KOPT-K1 (cell line): ENCODE data around the gene SYNE2.
"Not testable (repeated sequence)": the region's sequence is repeated elsewhere in the genome, so short reads cannot be mapped to it uniquely, and the experiment has no call there.

Source experiments
- H3K27ac ChIP-seq: fragments of 200-600 bp; sonication (generic); 2 replicates; pipeline ENCODE4 v1.5.1; 2016; ENCODE audit warnings: antibody characterized with exemption, mild to moderate bottlenecking, low read depth, low read length; ENCODE audit not compliant: poor library complexity, severe bottlenecking
- H3K36me3 ChIP-seq: fragments of 200-600 bp; sonication (generic); 2 replicates; pipeline ENCODE4 v1.5.1; 2017; ENCODE audit warnings: antibody characterized with exemption, mild to moderate bottlenecking, low read length, moderate library complexity; ENCODE audit not compliant: insufficient read depth
- H3K9me3 ChIP-seq: fragments of 200-600 bp; sonication (generic); 2 replicates; pipeline ENCODE4 v1.5.1; 2017; ENCODE audit warnings: antibody characterized with exemption, low read length, mild to moderate bottlenecking; ENCODE audit not compliant: insufficient read depth, poor library complexity, severe bottlenecking

Gene SYNE2

GRCh38 chr14:64038841-64039542 lies 186.2 kb downstream of the SYNE2 start:
- Histone ChIP-seq H3K36me3 (peaks cover 21% of the 10 kb centered on the region), H3K27ac (no peak overlapping the region), H3K9me3 (no peaks in the 10 kb centered on the region)

GRCh38 chr14:64040044-64040443 lies 187.2 kb downstream of the SYNE2 start:
- Histone ChIP-seq H3K27ac (no peak overlapping the region), H3K36me3 (peaks cover 24% of the 10 kb centered on the region), H3K9me3 (no peaks in the 10 kb centered on the region)

DNA sequence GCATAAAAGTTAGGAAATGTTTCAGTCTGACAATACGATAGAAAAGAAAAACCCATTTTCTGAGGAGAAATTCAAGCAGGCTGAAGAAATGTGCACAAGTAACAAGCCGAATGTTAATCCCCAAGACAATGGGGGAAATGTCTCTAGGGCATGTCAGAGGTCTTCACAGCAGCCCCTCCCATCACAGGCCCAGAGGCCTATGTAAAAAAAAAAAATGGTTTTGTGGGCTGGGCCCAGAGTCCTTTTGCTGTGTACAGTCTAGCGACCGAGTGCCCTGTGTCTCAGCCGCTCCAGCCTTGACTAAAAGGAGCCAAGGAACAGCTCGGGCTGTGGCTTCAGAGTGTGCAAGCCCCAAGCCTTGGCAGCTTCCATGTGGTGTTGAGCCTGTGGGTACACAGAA lies 190.5 kb downstream of the SYNE2 start:
- H3K9me3 ChIP-seq, H3K27ac ChIP-seq: not testable (repeated sequence)
- peaks cover 33% of the 10 kb centered on the region for H3K36me3 ChIP-seq

DNA sequence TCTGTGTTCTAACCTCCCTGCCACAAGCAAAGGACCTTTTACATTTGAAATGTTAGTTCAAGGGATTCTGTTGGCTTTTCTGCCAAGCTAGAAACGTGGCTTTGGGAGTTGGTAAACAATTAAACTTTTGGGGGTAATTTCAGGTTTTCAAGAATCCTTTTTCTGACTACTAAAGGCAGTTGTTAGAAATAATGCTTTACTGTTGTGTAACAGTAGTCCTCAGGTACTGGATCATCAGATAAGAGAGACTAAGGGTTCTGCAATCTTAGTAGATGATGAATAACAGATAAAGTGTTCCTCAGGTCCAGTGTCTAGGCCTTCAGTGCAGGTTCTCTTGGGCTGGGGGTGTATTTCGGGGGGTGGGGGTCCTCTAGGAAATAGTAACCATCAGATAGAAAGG lies 192.3 kb downstream of the SYNE2 start:
- H3K27ac ChIP-seq = no peak overlapping the region
- no peaks in the 10 kb centered on the region for H3K9me3 ChIP-seq
- H3K36me3 ChIP-seq = peaks cover 47% of the 10 kb centered on the region

DNA sequence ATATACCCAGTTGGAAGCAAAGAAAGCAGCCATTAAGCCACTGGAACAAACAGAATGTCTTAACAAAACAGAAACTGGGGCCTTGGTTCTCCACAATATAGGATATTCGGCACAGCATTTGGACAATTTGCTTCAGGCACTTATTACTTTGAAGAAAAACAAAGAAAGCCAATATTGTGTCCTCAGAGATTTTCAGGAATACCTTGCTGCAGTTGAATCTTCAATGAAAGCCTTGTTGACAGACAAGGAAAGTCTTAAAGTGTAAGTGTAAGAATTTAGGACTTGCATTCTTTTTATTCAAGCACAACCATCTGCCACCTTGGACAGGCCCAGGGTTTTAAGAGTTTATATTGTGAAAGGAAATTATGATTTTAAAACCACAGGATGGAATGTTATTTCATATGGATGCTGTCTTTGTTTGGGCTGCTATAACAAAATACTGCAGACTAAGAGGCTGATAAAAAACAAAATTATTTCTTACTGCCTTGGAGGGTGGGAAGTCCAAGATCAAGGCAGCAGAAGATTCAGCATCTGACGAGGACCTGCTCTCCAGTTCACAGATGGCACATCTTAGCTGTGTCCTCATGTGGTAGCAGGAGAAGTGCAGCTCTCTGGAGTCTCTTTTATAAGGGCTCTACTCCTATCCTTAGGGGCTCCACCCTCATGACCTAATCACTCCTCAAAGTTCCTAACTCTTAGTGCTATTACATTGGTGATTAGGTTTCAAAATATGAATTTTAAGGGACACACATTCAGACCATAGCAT lies 197.0 kb downstream of the SYNE2 start:
- H3K9me3 ChIP-seq = no peaks in the 10 kb centered on the region
- peaks cover 76% of the 10 kb centered on the region for H3K36me3 ChIP-seq
- H3K27ac ChIP-seq = no peak overlapping the region

- H3K9me3 ChIP-seq = no peaks in the 10 kb centered on the region
- H3K27ac ChIP-seq = no peak overlapping the region
Measured at GRCh38 chr14:64053694-64054669, 201.2 kb downstream of the SYNE2 start.

DNA sequence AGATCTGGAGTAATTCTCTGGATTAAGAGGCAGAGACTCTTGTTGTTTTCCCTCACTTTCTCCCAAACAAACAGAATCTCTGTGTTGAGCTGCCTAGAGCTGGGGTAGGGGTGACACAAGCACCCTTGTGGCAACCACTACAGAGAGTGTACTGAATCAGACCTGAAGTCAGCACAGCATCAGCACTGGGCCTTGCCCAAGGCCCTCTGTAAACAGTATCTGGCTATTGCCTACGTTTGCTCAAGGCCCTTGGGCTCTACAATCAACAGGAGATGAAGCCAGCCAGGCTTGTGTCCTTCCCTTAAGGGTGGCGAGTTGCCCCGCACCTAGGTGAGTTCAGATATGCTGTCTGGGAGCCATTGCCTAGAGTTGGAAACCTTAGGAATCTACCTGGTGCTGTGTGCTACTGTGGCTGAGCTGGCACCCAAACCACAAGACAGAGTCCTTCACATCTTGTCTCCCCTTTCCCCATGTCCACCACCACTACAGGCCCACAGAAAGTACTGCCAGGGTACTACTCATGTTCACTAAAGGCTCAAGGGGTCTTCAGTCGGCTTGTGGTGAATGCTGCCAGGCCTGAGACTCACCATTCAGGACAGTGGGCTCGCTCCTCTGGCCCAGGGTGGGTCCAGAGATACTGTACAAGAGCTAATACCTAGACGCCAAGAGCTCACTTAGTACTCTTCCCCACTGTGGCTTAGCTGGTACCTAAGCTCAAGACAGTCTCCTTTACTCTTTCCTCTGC lies 206.8 kb downstream of the SYNE2 start:
- H3K9me3 ChIP-seq = no peaks in the 10 kb centered on the region
- peaks cover 46% of the 10 kb centered on the region for H3K36me3 ChIP-seq
- H3K27ac ChIP-seq = no peak overlapping the region

More at GRCh38 chr14:64053694-64054669, 201.2 kb downstream of the SYNE2 start:
- H3K36me3 ChIP-seq = peaks cover 60% of the 10 kb centered on the region

DNA sequence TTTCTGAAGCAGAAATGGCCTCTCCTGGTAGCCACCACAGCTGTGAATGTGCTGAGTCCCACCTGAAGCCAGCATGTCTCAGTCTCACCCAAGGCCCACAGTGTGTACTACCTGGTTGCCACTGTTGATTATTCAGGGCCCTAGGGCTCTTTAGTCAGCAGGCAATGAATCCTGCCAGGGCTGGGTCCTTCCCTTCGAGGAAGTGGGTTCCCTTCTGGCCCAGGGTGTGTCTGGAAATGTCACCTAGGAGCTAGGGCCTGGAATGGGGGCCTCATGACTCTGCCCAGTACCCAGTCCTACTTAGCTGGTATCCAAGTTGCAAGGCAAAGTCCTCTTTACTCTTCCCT lies 207.4 kb downstream of the SYNE2 start:
- H3K36me3 ChIP-seq = peaks cover 43% of the 10 kb centered on the region
- no peaks in the 10 kb centered on the region for H3K9me3 ChIP-seq
- no peak overlapping the region for H3K27ac ChIP-seq

GRCh38 chr14:64060648-64061096 lies 207.9 kb downstream of the SYNE2 start:
- no peaks in the 10 kb centered on the region for H3K9me3 ChIP-seq
- H3K36me3 ChIP-seq = peaks cover 48% of the 10 kb centered on the region
- H3K27ac ChIP-seq = no peak overlapping the region

GRCh38 chr14:64061115-64061514 lies 208.3 kb downstream of the SYNE2 start:
- Histone ChIP-seq H3K27ac (no peak overlapping the region), H3K9me3 (no peaks in the 10 kb centered on the region), H3K36me3 (peaks cover 48% of the 10 kb centered on the region)

GRCh38 chr14:64061706-64062105 lies 208.9 kb downstream of the SYNE2 start:
- H3K27ac ChIP-seq = no peak overlapping the region
- H3K36me3 ChIP-seq = peaks cover 54% of the 10 kb centered on the region
- H3K9me3 ChIP-seq = no peaks in the 10 kb centered on the region

DNA sequence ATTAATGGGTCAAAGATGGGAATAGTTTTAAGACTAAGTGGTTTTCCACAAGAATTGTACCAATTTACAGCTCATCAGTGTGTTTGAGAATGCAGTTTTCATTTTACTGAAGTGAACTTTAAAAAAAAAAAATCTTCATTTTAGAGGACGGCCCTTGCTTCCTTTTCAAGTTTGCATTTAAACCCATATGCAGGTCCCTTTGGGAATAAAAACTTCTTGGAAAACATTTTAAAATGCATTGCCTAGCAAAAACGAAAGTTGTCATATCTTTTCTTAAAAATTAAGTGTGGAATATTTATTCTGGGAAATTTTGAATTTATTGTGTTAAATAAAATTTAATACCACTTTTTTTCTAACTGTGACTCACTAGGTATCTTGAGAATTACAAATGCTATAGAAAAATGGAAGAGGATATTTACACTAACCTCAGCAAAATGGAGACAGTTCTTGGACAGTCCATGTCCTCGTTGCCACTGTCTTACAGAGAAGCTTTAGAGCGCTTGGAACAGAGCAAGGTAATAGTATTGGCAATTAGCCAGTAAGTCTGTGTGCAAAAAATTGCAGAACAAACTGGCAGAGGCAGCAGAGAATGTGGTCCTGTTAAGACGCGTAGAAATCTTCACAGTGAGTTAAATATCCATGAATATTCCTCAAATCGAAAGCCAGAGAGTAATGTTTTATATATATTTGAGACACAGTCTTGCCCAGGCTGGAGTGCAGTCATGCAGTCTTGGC lies 209.7 kb downstream of the SYNE2 start:
- no peaks in the 10 kb centered on the region for H3K9me3 ChIP-seq
- peaks cover 56% of the 10 kb centered on the region for H3K36me3 ChIP-seq
- H3K27ac ChIP-seq = no peak overlapping the region

DNA sequence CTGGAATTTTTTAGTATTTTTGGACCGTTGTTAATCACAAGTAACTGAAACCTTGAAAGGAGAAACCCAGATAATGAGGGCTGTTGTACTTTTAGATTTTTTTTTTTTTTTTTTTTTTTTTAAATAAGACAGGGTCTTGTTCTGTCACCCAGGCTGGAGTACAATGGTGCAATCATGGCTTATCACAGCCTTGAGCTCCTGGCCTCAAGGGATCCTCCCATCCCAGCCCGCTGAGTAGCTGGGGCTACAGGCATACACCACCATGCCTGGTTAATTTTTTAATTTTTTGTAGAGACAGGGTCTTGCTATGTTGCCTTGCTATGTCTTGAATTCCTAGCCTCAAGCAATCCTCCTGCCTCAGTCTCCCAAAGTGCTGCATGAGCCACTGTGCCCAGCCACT lies 211.6 kb downstream of the SYNE2 start:
- no peak overlapping the region for H3K27ac ChIP-seq
- no peaks in the 10 kb centered on the region for H3K9me3 ChIP-seq
- peaks cover 71% of the 10 kb centered on the region for H3K36me3 ChIP-seq
